Mesothelial cell of epicardium (in vitro differentiated cells): ENCODE results near the gene DDX25. TPM values are rescaled to one million over a fixed set of nuclear protein-coding genes. Genes with fewer than 3 reads are reported as not detected.

Source experiments
- total RNA-seq: library from RNA; stranded (reverse); gene quantifications from 3 replicates; pipeline ENCODE4 v1.2.1, GENCODE V29; 2021

Gene DDX25
- total RNA-seq, 1 donor from 2014 or later = 0.98 TPM

Other genes with a start within 250 kb of the DDX25 start
- gene ACRV1, start 223.7 kb upstream of the DDX25 start, total RNA-seq = 0.25 TPM in 1 of 3 replicates, not detected in the others
- gene PATE1, start 158.2 kb upstream of the DDX25 start, total RNA-seq = not detected in 3 replicates
- gene PATE2, start 125.7 kb upstream of the DDX25 start, total RNA-seq = 0.20 TPM in 2 of 3 replicates, not detected in the other
- not detected in 3 replicates for gene PATE3, start 116.4 kb upstream of the DDX25 start, total RNA-seq
- gene PATE4, start 71.2 kb upstream of the DDX25 start, total RNA-seq = not detected in 3 replicates
- gene HYLS1, start 16.8 kb upstream of the DDX25 start, total RNA-seq = 5.2 to 5.8 TPM (median 5.4 TPM) in 3 replicates
- gene PUS3, start 1.3 kb upstream of the DDX25 start, total RNA-seq = 9.1 to 9.9 TPM (median 9.7 TPM) in 3 replicates
- gene VSIG10L2, start 41.5 kb downstream of the DDX25 start, total RNA-seq = not detected in 3 replicates
- 159 to 180 TPM (median 165 TPM) in 3 replicates for gene CDON, start 158.4 kb downstream of the DDX25 start, total RNA-seq